Keratinocyte (primary cell): ENCODE data around the gene LPAR1.

ENCODE experiments used
- EZH2 ChIP-seq: IDR thresholded peaks from one replicate; pipeline ENCODE4 v1.6.1; 2012; ENCODE audit warnings: inconsistent platforms, mild to moderate bottlenecking, low read length, moderate library complexity
- TF ChIP-seq, protein P1 (sequence below), 3 experiments: IDR thresholded peaks in 1 of 3; conservative IDR thresholded peaks in 1 of 3; optimal IDR thresholded peaks in 1 of 3; 2 replicates in 2 of 3; 3 replicates in 1 of 3; pipeline versions ENCODE3 to v1.5.1; 2011; ENCODE audit warnings: low read length in 3 of 3, mild to moderate bottlenecking in 3 of 3, moderate library complexity in 2 of 3, control low read depth in 1 of 3, inconsistent platforms in 1 of 3; ENCODE audit not compliant: insufficient read depth in 2 of 3; ENCODE audit errors: extremely low read depth in 1 of 3

GRCh38 chr9:111064160-111064837 lies 26.0 kb upstream of the LPAR1 start:
- TF ChIP-seq, protein P1, sequence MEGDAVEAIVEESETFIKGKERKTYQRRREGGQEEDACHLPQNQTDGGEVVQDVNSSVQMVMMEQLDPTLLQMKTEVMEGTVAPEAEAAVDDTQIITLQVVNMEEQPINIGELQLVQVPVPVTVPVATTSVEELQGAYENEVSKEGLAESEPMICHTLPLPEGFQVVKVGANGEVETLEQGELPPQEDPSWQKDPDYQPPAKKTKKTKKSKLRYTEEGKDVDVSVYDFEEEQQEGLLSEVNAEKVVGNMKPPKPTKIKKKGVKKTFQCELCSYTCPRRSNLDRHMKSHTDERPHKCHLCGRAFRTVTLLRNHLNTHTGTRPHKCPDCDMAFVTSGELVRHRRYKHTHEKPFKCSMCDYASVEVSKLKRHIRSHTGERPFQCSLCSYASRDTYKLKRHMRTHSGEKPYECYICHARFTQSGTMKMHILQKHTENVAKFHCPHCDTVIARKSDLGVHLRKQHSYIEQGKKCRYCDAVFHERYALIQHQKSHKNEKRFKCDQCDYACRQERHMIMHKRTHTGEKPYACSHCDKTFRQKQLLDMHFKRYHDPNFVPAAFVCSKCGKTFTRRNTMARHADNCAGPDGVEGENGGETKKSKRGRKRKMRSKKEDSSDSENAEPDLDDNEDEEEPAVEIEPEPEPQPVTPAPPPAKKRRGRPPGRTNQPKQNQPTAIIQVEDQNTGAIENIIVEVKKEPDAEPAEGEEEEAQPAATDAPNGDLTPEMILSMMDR (optimal IDR thresholded peaks at IDR 0.05 in 1 of 3, IDR thresholded peaks at IDR 0.05 in 1 of 3, conservative IDR thresholded peaks at IDR 0.05 in 1 of 3; ENCODE audit: extremely low read depth in 1 of 3, insufficient read depth in 2 of 3, low read length in 3 of 3) = no peak
- no peak for TF ChIP-seq EZH2
